Daoy (cell line): ENCODE data around the gene UXS1. TPM values are rescaled to one million over a fixed set of nuclear protein-coding genes. Genes with fewer than 3 reads are reported as not detected.

Experiments used
- DNase-seq: peaks from one replicate; pipeline ENCODE4 v3.0.0-alpha.2; 2015; ENCODE audit warnings: low read depth
- total RNA-seq: library from RNA; depleted of rRNA; stranded (reverse); fragments of >200 nt; shearing (Covaris generic); gene quantifications from 2 replicates; pipeline ENCODE4 v1.2.3, GENCODE V29; 2014

UXS1 gene
- total RNA-seq, 1 experiment from 2014 or later, result 31.0 TPM

GRCh38 chr2:106130251-106130998 lies 63.7 kb downstream of the UXS1 start:
- no peak for DNase-seq

- no peak for DNase-seq
These were observed 64.5 kb downstream of the UXS1 start for GRCh38 chr2:106129592-106129991.

- DNase-seq, result no peak
These were observed 65.0 kb downstream of the UXS1 start for GRCh38 chr2:106129150-106129549.

- no peak for DNase-seq
These were observed 66.3 kb downstream of the UXS1 start for GRCh38 chr2:106127776-106128268.

GRCh38 chr2:106127282-106127771 lies 66.8 kb downstream of the UXS1 start:
- DNase-seq, result no peak

- no peak for DNase-seq
These were observed 67.3 kb downstream of the UXS1 start for GRCh38 chr2:106126705-106127281.

GRCh38 chr2:106126295-106126694 lies 67.8 kb downstream of the UXS1 start:
- no peak for DNase-seq

- no peak for DNase-seq
These were observed 69.1 kb downstream of the UXS1 start for GRCh38 chr2:106124905-106125549.

- DNase-seq, result no peak
These were observed 69.9 kb downstream of the UXS1 start for GRCh38 chr2:106124106-106124756.

- no peak for DNase-seq
These were observed 71.9 kb downstream of the UXS1 start for GRCh38 chr2:106122157-106122556.

GRCh38 chr2:106120432-106120831 lies 73.7 kb downstream of the UXS1 start:
- DNase-seq, result no peak

GRCh38 chr2:106119074-106119473 lies 75.0 kb downstream of the UXS1 start:
- no peak for DNase-seq

GRCh38 chr2:106117882-106118684 lies 76.0 kb downstream of the UXS1 start:
- DNase-seq, result no peak

- DNase-seq, result no peak
These were observed 76.8 kb downstream of the UXS1 start for GRCh38 chr2:106117347-106117746.

- DNase-seq, result no peak
These were observed 77.9 kb downstream of the UXS1 start for GRCh38 chr2:106116248-106116647.

GRCh38 chr2:106115665-106116064 lies 78.4 kb downstream of the UXS1 start:
- no peak for DNase-seq

- peak; percentile 78 for DNase-seq
These were observed 78.9 kb downstream of the UXS1 start for GRCh38 chr2:106115250-106115649.

GRCh38 chr2:106114166-106114565 lies 79.9 kb downstream of the UXS1 start:
- no peak for DNase-seq

- no peak for DNase-seq
These were observed 80.6 kb downstream of the UXS1 start for GRCh38 chr2:106113361-106113966.

GRCh38 chr2:106111882-106112571 lies 82.1 kb downstream of the UXS1 start:
- no peak for DNase-seq
